NCI-H774 (cell line): ENCODE data around the gene ZCCHC8.
"Not testable (repeated sequence)": the region's sequence is repeated elsewhere in the genome, so short reads cannot be mapped to it uniquely, and the experiment has no call there.

Source experiments
- DNase-seq: peaks from one replicate; lab custom pipeline; 2025; lab: John Stamatoyannopoulos, UW

Gene ZCCHC8

DNA sequence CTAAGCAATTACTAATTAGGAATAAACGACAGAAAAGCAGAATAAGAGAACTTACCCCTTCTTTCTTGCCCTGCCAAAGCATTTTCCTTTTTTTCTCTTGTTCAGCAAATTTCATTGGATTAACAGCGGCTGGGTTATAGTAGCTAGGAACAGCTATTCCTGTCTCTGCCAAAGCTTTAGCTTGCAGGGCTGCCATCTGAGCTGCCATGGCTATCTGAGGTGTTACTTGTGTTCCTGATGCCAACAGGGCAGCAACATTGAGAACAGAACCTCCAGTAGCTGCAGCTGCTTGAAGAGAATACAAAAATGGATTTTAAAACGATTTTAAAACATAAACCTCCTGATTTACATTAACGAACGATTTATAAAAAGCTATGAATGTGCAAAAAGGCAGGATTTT, 7.4 kb upstream of the ZCCHC8 start:
- no peak for DNase-seq

DNA sequence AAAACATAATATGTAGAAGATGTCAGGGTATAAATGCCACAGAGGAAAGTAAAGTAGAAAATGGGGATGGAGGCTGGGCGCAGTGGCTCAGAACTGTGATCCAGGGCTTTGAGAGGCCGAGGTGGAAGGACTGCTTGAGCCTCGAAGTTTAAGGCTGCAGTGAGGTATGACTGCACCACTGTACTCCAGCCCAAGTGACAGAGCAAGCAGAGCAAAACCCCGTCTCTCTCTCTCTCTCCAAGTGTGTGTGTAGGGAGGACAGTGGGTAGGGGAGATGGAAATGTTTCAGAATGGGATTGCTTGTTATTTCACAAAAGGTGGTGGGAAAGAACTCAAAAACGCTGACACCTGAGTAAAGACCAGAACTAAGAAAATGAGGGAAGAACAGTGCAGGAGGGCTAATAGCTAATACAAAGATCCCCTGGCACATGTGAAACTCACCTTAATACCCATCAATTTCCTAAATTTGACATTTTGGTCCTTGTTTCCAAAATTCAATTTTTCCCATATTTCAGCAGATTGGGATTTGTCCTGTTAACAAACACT, 5.7 kb upstream of the ZCCHC8 start:
- DNase-seq = no peak

DNA sequence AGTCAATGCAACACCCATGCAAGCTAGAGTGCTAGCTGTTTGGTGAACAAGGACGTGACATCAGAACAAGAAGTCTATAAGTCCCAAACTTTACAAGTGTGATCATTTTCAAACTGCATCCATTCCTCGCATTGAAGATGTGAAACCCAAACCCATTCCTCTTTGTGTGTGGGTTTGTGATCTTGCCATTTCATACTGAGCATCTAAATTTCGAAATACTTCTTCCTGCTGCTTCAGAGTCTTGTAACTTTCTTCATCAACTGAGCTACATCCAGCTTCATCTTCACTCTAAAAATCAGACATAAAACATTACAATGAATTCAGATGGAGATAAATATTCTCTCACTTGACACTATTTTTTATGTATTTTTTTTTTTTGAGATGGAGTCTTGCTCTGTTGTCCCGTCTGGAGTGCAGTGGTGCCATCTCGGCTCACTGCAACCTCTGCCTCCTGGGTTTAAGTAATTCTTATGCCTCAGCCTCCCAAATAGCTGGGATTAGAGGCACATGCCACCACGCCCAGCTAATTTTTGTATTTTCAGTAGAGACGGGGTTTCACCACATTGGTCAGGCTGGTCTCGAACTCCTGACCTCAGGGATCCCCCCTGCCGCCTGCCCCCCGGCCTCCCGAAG, 4.8 kb upstream of the ZCCHC8 start:
- no peak for DNase-seq

DNA sequence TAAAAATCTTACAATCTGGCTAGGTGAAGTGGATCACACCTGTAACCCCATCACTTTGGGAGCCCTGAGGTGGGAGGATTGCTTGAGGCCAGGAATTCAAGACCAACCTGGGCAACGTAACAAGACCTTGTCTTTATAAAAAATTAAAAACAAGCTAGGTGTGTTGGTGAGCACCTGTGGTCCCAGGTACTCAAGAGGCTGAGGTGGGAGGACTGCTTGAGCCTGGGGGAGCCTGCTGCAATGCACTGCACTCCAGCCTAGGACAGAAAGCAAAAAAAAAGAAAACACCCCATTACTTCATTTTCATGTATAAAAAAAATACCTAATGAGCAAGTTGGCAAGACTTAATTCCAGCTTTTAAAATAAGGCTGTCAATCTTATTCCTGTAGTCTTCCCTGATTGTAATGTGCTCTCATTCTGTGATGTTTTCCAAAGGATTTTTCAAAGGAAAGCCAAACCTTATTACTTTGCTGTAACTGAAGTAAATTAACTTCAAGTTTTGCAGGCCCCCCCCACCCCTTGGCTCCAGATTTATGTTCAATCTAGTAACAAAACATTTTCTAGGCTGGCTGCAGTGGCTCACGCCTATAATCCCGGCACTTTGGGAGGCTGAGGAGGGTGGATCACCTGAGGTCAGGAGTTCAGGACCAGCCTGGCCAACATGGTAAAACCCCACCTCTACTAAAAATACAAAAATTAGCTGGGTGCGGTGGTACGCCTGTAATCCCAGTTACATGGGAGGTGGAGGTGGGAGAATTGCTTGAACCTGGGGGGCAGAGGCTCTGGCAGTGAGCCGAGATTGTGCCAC, 3.3 kb upstream of the ZCCHC8 start:
- no peak for DNase-seq

DNA sequence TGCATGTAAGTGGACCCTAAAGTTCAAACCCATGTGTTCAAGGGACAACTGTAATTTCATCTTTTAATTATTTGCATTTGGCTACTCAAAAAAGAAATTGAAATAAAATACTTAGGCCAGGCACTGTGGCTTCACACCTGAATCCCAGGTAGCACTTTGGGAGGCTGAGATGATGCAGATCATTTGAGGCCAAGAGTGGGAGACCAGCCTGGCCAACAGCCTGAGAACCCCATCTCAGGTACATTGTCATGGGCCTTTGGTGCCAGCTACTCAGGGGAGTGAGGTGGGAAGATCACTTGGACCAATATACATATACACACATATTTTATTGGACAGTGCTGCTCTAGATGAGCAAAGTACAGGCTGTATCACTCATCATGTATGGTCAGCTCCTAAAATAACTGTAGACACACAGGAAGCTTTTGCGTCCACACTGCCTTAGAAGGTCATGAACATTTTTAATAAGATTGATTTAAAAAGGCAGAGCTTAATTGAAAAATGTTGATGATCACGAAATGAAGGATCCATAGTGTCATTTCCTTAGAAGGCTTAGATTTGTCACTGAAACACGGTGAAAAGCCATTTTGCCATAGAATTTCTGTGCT, 2.5 kb upstream of the ZCCHC8 start:
- DNase-seq = no peak

DNA sequence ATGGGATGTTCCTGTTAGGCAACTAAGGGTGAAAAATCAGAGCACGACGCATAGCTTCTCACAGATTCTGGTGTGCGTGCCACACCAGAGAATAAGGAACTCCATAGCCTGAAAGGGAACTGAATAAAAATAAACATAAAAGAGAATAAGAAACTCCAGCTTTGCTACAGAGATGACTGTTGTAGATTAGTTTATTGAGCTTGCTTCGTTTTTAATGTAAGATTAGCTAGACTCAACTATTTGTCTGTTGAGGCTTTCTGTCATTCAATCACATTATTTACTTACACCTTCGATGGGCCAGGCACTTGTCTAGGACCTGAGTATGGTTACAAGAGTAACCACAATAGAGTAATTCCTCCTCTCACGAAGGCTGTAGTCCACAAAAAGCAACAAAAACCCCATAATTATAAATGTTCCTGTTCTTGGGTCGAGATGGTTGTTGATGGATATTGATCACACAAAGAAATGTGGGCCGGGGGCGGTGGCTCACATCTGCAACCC, 807 bp upstream of the ZCCHC8 start:
- no peak for DNase-seq

DNA sequence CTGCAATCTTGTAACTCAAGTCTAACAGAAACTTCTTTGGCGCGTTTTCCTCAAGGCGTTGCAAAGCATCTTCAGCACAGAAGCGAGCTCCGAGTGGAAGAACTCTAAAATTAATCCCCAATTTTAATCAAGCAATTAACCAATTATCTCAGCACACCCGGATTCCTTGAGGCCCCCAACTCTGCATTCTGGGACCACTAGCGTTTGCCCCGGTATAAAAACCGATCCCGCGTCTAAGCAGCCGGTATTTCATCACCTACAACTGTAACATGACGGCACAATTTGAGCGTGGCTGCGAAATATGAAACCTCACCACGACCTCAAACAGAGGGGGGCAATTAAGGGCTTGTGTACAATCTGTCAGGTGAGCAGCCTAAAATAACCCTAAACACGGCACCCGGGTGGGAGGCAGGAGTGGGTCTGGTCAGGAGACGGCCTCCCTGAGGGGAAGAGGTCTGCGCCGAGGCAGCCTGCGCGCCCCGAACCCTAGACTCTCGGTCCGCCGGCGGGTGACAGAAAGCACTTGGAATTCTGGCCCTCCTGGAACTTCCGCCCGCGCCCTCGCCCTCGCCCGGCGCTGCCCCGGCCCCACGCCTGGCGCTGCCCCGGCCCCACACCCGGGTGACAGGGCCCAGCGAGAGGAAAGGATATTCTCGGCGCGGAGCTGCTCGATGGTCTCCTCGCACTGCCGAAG, 594 bp downstream of the ZCCHC8 start:
- peak; percentile 57 for DNase-seq

DNA sequence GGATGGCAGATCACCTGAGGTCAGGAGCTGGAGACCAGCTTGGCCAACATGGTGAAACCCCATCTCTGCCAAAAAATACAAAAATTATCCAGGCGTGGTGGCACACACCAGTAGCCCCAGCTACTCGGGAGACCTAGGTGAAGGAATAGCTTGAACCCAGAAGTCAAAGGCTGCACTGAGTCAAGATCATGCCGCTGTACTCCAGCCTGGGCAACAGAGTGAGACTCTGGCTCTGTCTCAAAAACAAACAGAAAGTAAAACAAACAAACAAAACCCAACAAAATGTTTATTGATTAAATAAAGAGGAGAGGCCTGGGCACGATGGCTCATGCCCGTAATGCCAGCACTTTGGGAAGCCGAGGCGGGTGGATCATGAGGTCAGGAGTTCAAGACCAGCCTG, 5.5 kb downstream of the ZCCHC8 start:
- DNase-seq = no peak

DNA sequence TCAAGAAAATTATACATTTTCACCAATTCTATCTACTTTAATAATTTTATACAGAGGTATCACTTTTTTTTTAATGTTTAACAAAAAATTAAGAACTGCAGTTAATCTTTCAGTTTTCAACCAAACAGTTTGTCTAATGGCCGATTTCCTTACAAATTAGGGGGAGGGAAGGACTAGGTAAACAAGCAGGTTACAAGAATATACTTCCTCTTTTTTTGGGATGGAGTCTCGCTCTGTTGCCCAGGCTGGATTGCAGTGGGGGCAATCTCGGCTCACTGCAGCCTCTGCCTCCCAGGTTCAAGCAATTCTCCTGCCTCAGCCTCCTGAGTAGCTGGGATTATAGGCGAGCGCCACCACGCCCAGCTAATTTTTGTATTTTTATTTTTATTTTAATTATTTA, 7.5 kb downstream of the ZCCHC8 start:
- DNase-seq = not testable (repeated sequence)

DNA sequence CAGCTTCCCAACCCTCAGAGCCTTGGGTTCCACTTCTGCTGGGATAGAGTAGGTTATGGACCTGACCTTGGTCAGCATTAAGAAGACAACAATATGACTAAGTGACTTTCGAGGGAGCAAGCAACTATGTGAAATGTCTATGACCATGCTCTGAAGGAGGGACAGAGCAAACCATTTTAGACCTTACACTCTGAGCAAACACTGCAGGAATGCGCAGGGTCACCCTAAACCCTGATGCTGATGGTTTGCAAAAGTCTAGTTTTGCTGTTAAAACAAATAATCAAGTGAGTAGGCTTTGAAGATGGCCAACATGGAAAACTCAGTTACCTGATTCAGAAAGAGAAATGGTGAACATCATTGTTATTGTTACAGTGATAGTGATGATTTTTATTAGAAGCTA, 8.7 kb downstream of the ZCCHC8 start:
- DNase-seq = no peak

DNA sequence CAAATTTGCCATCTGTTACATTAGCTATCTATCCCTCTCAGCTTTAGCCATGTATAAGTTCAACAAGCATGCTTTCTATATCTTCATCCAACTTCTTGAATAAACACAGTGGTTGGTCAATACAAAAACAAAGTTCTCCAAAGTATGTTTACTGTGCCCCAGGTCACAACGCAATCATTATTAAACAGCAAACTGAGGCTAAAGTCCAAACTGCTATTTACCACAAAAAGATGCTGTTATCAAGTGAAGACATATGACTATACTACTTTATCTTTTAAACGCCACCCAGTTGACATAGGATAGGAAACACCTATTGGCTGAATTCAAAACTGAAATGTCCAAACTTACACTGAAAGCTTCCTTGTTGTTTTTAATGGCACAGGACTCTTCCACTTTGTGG, 11.7 kb downstream of the ZCCHC8 start:
- DNase-seq = no peak

DNA sequence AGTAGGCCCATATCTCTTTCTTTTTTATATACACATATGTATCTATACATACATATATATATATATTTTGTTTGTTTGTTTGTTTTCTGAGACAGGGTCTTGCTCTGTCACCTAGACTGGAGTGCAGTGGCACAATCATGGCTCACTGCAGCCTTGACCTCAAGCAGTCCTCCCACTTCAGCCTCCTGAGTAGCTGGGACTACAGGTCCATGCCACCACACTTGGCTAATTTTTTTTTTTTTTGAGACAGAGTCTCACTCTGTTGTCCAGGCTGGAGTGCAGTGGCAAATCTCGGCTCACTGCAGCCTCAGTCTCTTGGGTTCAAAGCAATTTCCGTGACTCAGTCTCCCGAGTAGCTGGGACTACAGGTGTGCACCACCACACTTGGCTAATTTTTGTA, 12.9 kb downstream of the ZCCHC8 start:
- DNase-seq = not testable (repeated sequence)

DNA sequence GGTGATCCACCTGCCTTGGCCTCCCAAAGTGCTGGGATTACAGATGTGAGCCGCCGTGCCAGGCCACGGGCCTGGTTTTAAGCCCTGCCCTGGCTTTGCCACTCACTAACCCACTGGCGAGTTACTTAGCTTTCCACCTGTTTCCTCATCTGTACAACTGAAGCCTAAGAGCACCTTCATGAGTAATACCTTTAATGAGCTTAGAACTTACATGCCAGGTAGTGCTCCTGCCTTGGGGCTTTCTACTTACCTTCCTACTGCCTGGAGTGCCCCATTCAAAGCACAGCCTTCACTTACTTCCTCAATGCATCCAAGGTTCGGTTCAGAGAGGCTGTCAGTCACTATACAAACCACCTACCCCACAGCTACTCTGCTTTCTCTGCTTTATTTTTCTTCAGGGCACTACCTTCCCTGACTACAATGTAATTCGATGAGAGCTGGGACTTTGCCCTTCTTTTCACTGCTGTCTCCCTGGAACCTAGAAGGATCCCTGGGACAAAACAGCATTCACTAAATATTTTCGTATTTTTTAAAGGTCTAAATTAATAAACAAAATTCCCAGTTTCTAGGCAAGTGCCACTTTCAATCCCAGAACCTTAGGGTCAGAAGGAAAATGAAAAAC, 13.8 kb downstream of the ZCCHC8 start:
- no peak for DNase-seq

DNA sequence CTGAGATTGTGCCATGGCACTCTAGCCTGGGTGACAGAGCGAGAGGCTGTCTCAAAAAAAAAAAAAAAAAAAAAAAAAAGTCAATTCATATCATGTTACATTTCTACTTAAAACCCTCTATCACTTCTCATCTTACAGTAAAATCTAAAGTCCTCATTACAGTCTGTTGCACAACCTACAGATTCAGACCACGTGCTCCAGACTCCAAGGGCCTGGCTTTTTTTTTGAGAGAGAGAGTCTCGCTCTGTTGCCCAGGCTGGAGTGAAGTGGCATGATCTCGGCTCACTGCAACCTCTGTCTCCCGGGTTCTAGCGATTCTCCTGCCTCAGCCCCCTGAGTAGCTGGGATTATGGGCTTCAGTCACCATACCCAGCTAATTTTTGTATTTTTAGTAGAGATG, 14.4 kb downstream of the ZCCHC8 start:
- DNase-seq = not testable (repeated sequence)

DNA sequence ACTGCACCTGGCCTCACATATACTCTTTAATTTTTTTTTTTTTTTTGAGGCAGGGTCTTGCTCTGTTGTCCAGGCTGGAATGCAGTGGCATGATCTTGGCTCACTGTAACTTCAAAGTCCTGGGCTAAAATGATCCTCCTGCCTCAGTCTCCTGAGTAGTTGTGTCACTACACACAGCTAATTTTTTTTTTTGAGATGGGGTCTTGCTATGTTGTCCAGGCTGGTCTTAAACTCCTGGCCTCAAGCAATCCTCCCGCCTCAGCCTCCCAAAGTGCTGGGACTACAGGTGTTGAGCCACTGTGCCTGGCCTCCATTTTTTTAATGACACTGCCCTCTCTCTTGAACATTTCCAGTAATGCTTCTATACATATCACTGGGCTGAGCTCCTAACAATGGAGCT, 16.3 kb downstream of the ZCCHC8 start:
- DNase-seq = not testable (repeated sequence)

DNA sequence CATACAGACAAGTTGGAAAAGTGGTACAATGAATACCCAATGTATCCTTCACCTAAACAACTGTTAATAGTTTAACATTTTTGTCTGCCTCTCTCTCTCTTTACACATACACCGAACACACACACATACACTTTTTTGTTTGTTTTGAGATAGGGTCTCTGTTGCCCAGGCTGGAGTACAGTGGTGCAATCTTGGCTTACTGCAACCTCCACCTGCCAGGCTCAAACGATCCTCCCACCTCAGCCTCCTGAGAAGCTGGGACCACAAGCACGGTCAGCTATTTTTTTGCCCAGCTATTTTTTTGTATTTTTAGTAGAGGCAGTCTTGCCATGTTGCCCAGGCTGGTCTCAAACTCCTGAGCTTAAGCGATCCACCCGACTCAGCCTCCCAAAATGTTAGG, 16.8 kb downstream of the ZCCHC8 start:
- no peak for DNase-seq

DNA sequence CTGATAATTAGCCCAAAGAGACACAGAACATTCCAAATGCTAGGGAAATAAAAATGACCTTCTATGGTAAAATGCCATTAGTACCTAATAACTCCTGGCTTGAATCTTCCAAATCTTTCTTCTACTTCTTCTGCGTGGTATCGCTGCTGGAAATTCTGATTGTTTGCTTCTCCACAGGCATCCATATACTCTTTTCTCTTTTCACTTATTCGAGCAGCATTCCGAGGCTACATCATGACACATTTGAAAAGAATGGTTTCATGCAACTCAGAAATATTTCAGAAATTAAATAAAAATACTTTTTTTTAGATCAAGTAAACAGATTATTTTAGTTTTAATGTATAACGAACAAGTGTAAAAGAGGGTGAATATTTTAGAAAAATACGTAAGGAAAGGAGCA, 18.9 kb downstream of the ZCCHC8 start:
- no peak for DNase-seq

DNA sequence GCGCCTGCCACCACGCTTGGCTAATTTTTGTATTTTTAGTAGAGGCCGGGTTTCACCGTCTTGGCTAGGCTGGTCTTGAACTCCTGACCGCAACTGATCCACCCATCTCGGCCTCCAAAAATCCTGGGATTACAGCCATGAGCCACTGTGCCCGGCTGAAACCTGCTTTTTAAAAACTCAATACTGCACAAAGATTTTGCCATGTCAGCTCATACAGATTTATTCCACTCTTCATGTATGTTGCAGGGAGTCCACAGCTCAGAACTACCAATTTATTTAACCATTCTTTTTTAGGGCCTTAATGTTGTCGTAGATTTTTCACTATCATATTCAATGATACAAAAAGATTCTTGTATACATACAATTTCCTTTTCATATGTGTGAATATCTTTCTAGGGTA, 20.0 kb downstream of the ZCCHC8 start:
- no peak for DNase-seq

DNA sequence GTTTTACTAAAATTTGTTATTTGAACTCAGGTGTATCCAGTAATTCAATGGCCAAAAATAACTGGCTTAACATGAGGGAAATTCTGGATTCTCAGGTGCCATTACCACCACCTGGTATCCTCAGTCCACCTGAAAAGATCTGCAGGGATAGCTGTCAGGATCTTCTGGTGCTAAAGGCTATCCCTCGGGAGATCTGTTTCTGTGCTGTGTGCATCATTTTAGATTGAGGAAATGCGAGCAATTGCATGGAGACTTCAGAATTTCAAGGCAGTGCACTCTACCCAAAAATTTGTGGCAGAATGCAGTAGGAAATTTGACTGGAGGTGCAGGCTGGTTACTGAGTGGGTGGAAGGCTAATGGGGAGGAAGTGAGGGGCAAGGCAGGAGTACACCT, 26.4 kb downstream of the ZCCHC8 start:
- no peak for DNase-seq

DNA sequence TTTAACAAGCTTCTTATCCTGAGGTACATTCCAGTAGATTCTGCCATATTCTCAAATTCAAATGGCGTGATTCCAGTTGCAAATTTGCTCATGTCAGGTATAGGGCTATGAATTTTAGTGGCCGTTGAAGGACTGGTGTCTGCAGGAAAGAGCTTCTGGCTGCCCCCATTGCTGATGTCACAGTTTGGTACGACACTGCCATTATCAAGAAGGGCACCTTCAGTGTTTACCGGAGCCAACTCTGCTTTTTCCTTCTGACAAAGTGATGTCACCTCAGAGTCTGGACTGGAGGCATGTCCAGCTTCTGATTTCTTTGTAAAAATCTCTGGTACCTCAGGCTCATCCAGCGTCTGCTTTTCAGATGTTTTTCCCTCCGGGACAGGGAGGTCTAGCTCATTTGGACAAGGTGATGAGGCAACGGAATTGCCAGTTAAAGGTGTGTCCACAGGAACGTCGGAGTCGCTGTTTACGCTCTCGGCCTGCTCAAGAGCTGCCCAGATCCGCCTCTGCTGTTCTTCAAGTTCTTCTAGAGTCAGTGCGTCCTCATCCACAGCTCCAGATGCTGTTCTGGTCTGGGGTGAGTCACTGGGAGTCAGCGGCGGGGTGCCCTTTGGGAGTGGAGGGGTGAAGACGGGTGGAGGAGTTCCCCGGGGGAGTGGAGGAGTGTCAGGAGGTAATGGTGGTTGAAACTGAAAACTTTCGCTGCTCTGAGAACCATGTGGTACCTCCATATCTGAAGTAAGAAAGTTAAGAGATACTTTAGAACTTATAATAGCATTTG, 27.0 kb downstream of the ZCCHC8 start:
- no peak for DNase-seq
